GM21723 (cell line): ENCODE results near the gene NMBR.
A peak's percentile ranks its signal among the peaks of the same experiment; 100 is the strongest.
"Not testable (repeated sequence)": the region's sequence is repeated elsewhere in the genome, so short reads cannot be mapped to it uniquely, and the experiment has no call there.

ENCODE experiments used
- ATAC-seq: cut with Tn5 transposase; IDR thresholded peaks from one replicate; pipeline ENCODE4 v1.9.1; 2021; ENCODE audit warnings: mild to moderate bottlenecking, moderate library complexity; ENCODE audit not compliant: unreplicated experiment

NMBR gene

GRCh38 chr6:142146828-142147662, at the start of gene NMBR, which contains the start of gene VTA1:
Gene NMBR, minus strand, starts transcription at chr6:142147122. Its CDS starts 58,464 bp downstream, at chr6:142088658.
Gene VTA1, plus strand, starts transcription at chr6:142147263. Its CDS starts 25 bp downstream, at chr6:142147288.
- peak; percentile 100 for ATAC-seq

GRCh38 chr6:142195862-142196541, 49.1 kb upstream of the NMBR start:
- no peak for ATAC-seq

- ATAC-seq, result no peak
These were observed 46.7 kb upstream of the NMBR start for GRCh38 chr6:142193621-142194020.

GRCh38 chr6:142192343-142192742, 45.4 kb upstream of the NMBR start:
- ATAC-seq, result no peak

- no peak for ATAC-seq
These were observed 42.1 kb upstream of the NMBR start for GRCh38 chr6:142189057-142189456.

GRCh38 chr6:142188341-142188740, 41.4 kb upstream of the NMBR start:
- ATAC-seq, result not testable (repeated sequence)

- ATAC-seq, result no peak
These were observed 40.3 kb upstream of the NMBR start for GRCh38 chr6:142187209-142187608.

DNA sequence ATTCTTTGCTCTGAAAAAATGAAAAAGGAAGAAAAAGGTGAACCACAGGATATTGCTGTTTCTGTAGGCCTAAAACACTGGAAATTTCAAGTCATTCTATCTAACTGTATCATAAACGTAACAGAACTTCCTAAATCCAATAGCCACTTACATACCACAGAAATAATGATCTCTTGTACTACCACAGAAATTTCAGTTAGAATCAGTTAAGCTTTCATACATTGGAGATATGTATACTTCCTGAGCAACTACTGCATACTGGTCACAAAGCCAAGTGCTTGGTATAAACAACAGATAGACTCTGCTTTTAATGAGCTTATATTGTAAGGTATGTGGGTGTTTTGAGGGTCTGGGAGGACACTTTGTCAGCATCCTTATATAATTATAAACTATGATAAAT, 38.7 kb upstream of the NMBR start:
- no peak for ATAC-seq

GRCh38 chr6:142184307-142184706, 37.4 kb upstream of the NMBR start:
- no peak for ATAC-seq

- no peak for ATAC-seq
These were observed 36.4 kb upstream of the NMBR start for GRCh38 chr6:142183351-142183750.

DNA sequence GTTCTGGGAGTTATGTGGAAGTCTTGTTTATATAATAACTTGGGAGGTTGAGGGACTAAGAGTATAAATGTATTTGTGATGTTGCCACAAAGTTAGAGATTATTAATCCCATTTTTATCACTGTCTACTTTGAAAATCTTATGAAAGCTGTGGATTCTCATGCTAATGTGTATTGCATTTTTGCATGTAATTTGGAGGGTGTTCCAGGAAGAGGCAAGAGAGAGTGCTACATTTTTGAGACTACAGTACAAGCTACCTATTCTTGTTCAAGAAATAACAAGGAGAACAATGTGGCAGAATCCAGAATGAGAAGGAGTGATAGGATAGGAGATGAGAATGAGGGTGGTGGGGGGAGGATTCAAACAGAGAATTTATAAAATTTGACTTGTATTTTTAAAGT, 35.1 kb upstream of the NMBR start:
- no peak for ATAC-seq

- no peak for ATAC-seq
These were observed 31.2 kb upstream of the NMBR start for GRCh38 chr6:142178129-142178528.

GRCh38 chr6:142174703-142175102, 27.8 kb upstream of the NMBR start:
- ATAC-seq, result no peak

DNA sequence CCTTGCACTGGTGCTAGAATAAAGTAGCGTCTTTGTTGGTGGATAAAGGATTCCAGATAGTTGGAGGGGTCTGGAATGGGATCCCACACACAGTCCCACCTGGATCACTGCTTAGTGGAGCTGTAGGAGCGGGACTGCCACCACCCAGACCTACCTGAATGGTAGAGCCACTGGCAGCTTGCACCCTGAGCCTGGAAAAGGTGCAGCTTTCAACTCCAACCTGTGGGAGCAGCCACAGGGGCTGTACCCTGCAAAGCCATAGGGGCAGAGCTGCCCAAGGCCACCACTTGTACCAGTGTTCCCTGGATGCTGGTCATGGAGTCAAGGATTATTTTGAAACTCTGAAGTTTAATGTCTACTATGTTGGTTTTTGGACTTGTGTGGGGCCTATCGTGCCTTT, 27.1 kb upstream of the NMBR start:
- ATAC-seq, result no peak

DNA sequence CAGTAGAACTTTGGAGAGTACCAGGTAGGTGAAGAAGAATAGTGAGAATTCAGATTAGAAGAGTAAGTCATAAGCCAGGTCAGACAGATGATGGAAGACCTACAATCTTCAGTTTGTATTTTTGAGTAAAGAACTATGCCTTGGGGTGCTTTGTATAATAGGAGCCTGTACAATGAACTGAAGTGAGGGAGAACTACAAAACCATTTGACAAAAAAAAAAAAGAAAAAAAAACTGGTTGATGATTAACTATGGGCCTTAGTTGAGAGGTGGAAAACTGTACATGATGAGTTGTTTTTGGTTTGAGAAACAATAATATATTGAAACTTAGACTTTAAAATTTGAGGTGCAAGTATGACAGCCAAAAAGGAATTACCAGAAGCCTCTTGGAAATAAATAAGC, 25.8 kb upstream of the NMBR start:
- ATAC-seq, result no peak

DNA sequence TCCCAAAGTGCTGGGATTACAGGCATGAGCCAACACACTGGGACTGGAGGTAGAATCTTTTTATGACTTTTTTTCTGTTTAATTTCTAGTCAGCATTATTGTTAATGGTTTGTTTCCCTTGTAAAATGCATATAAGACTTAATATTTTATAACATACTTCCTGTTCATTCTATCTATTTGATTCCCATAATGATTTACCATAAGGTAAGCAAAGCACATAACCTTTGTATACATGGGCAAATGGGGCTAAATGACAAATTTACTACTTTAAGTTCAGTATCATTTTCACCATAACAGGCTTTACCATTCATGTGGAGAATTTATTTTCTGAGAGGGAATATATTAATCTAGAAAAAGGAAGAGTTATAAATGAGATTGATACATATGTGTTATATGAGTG, 24.4 kb upstream of the NMBR start:
- no peak for ATAC-seq

DNA sequence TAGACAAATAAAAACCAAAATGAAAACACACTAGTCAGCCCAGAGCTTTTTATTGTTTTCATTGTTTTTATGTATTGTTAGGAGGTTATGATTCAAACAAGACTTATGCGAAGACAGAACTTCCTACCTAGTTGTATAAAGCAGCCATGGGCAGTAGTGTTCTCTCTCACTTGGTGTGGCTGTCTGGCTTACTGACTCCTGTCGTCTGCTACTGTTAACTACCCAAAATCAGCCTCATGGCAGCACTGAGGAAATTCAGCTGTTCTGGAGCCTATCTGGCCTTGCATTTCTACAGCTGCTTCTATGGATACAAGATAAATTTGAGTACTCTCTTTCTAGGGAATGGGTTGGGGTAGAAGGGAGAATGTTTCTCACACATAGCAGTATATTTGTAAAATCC, 20.6 kb upstream of the NMBR start:
- ATAC-seq, result no peak

- ATAC-seq, result no peak
These were observed 20.1 kb upstream of the NMBR start for GRCh38 chr6:142167071-142167470.

- ATAC-seq, result no peak
These were observed 18.3 kb upstream of the NMBR start for GRCh38 chr6:142165227-142165626.

DNA sequence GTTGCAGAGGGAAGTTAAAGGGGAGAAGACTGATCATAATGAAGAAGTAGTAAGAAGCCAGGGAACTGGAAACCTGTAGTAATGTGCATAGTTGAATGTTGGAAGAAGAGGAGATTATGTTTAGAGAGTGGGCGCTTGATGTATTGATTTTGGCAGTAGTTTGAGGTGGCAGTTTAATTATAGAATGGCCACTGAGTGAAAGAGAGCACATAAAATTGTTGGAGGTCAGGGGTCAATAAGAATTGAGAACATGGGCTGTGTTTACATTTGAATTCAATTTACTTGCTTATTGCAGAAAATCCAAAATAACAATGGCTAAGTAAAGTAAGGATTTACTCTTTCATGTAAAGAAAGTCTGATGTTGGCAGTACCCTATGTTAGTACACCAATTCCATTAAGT, 15.9 kb upstream of the NMBR start:
- ATAC-seq, result no peak

GRCh38 chr6:142156758-142157068, 9.8 kb upstream of the NMBR start:
- ATAC-seq, result not testable (repeated sequence)
